K562 (cell line): ENCODE data around the gene CDC37. TPM values are rescaled to one million over a fixed set of nuclear protein-coding genes. Genes with fewer than 3 reads are reported as not detected.

Experiments used
- ARID2 ChIP-seq: fragments of 450-650 bp; IDR thresholded peaks from 2 replicates; pipeline ENCODE4 v1.6.1; 2017; ENCODE audit warnings: antibody characterized with exemption, mild to moderate bottlenecking
- CCNT2 ChIP-seq: IDR thresholded peaks from 2 replicates; pipeline ENCODE4 v1.6.1; 2011; ENCODE audit warnings: borderline replicate concordance, low read depth, mild to moderate bottlenecking, moderate library complexity, mixed read lengths, low read length; ENCODE audit not compliant: insufficient read length; ENCODE audit errors: extremely low read depth
- CXXC5 ChIP-seq: fragments of 250-450 bp; sonication (Bioruptor Pico); IDR thresholded peaks from 2 replicates; pipeline ENCODE4 v1.8.0; 2022; ENCODE audit warnings: inconsistent platforms, mild to moderate bottlenecking, moderate library complexity
- EP400 ChIP-seq: fragments of 450-650 bp; IDR thresholded peaks from 2 replicates; pipeline ENCODE4 v1.6.1; 2017; ENCODE audit warnings: antibody characterized with exemption, mild to moderate bottlenecking, moderate library complexity
- HMBOX1 ChIP-seq: sonication (generic); IDR thresholded peaks from 2 replicates; pipeline ENCODE4 v1.6.1; 2016
- IFI16 ChIP-seq: fragments of 250-450 bp; sonication (Bioruptor Pico); IDR thresholded peaks from 2 replicates; pipeline ENCODE4 v2.1.2; 2022; ENCODE audit warnings: mild to moderate bottlenecking, inconsistent platforms
- LEF1 ChIP-seq: fragments of 450-650 bp; IDR thresholded peaks from 2 replicates; pipeline ENCODE4 v1.6.1; 2016; ENCODE audit warnings: mild to moderate bottlenecking
- MAZ ChIP-seq, 2 experiments: fragments of 450-650 bp in 1 of 2; sonication (generic) in 1 of 2; formaldehyde crosslinking; IDR thresholded peaks in 1 of 2; conservative IDR thresholded peaks in 1 of 2; 2 replicates each; pipeline versions ENCODE4 v1.4.0 to v1.5.0; 2020; ENCODE audit warnings: mild to moderate bottlenecking in 1 of 2, missing genetic modification reagents in 1 of 2
- MBD2 ChIP-seq: sonication (generic); IDR thresholded peaks from 2 replicates; pipeline ENCODE4 v1.6.1; 2016; ENCODE audit warnings: low read depth, borderline replicate concordance
- MTA3 ChIP-seq: fragments of 450-650 bp; formaldehyde crosslinking; IDR thresholded peaks from 2 replicates; pipeline ENCODE4 v1.6.1; 2017; ENCODE audit warnings: mild to moderate bottlenecking, borderline replicate concordance
- MTF1 ChIP-seq: fragments of 250-450 bp; sonication (Bioruptor Pico); IDR thresholded peaks from 2 replicates; pipeline ENCODE4 v1.9.0; 2021; ENCODE audit warnings: moderate library complexity, mild to moderate bottlenecking, inconsistent platforms, borderline replicate concordance
- NFIC ChIP-seq: fragments of 450-650 bp; IDR thresholded peaks from 2 replicates; pipeline ENCODE4 v1.6.1; 2017; ENCODE audit warnings: mild to moderate bottlenecking, inconsistent platforms
- PCBP2 ChIP-seq: fragments of 200-400 bp; formaldehyde crosslinking; IDR thresholded peaks from 2 replicates; pipeline ENCODE4 v1.6.1; 2018; ENCODE audit warnings: low read length, low read depth, mild to moderate bottlenecking, moderate library complexity; ENCODE audit not compliant: poor library complexity, severe bottlenecking
- TRIM25 ChIP-seq: fragments of 450-650 bp; IDR thresholded peaks from 2 replicates; pipeline ENCODE4 v1.7.0; 2016; ENCODE audit warnings: borderline replicate concordance
- ZBTB43 ChIP-seq: sonication (generic); formaldehyde crosslinking; IDR thresholded peaks from 2 replicates; pipeline ENCODE4 v1.8.0; 2023; ENCODE audit warnings: mild to moderate bottlenecking, missing genetic modification reagents
- ZNF217 ChIP-seq: sonication (generic); formaldehyde crosslinking; IDR thresholded peaks from 2 replicates; pipeline ENCODE4 v1.8.0; 2022; ENCODE audit warnings: mild to moderate bottlenecking, missing genetic modification reagents
- ZNF41 ChIP-seq: fragments of 250-450 bp; sonication (Bioruptor Pico); conservative IDR thresholded peaks from 2 replicates; pipeline ENCODE4 v1.4.0; 2020; ENCODE audit warnings: mild to moderate bottlenecking
- ZNF57 ChIP-seq: fragments of 450-650 bp; formaldehyde crosslinking; IDR thresholded peaks from 2 replicates; pipeline ENCODE4 v1.4.0; 2020; ENCODE audit warnings: mild to moderate bottlenecking, moderate library complexity
- ZNF586 ChIP-seq: fragments of 450-650 bp; formaldehyde crosslinking; conservative IDR thresholded peaks from 2 replicates; pipeline ENCODE4 v1.4.0; 2020; ENCODE audit warnings: mild to moderate bottlenecking, moderate library complexity
- ZNF668 ChIP-seq: fragments of 250-450 bp; sonication (Bioruptor Pico); IDR thresholded peaks from 2 replicates; pipeline ENCODE4 v1.8.0; 2022; ENCODE audit warnings: mild to moderate bottlenecking, inconsistent platforms
- polyA plus RNA-seq, 8 experiments: library from polyadenylated mRNA; depleted of rRNA in 4 of 8; stranded (reverse) in 5 of 8; unstranded in 3 of 8; fragments of >200 nt; fragmentation: Nextera tagmentation in 2 of 8; fragmentation: Illumina TruSeq in 1 of 8; extraction: Ambion mirVana in 2 of 8; extraction: Trizol in 1 of 8; gene quantifications; 2 replicates each; pipeline versions ENCODE4 v1.2.1 to v1.2.3, GENCODE V29; 2011 to 2014; ENCODE audit warnings: inconsistent platforms in 1 of 8, missing spikeins in 1 of 8
- total RNA-seq, 7 experiments: library from RNA; depleted of rRNA in 6 of 7; stranded (reverse); fragments of >200 nt in 6 of 7; fragmentation: Illumina TruSeq in 2 of 7; extraction: Trizol in 2 of 7; gene quantifications; 2 replicates each; pipeline versions ENCODE4 v1.2.1 to v1.2.3, GENCODE V29; 2011 to 2021; ENCODE audit warnings: low replicate concordance in 1 of 7
- TF ChIP-seq, protein P1 (sequence below): sonication (generic); formaldehyde crosslinking; IDR thresholded peaks from 2 replicates; pipeline ENCODE4 v1.9.0; 2022; ENCODE audit warnings: mild to moderate bottlenecking, missing genetic modification reagents
- TF ChIP-seq, protein P2 (sequence below): fragments of 450-650 bp; IDR thresholded peaks from one replicate; pipeline ENCODE4 v1.6.1; 2018; ENCODE audit warnings: mild to moderate bottlenecking, moderate library complexity; ENCODE audit not compliant: partially characterized antibody

The CDC37 gene
- total and polyA plus RNA-seq, 9 of the 15 experiments (the other 6 are each of a cell fraction or from before 2014, with no cell fraction given): 6.6 to 538 (median 227) TPM

- TF ChIP-seq, protein P1, sequence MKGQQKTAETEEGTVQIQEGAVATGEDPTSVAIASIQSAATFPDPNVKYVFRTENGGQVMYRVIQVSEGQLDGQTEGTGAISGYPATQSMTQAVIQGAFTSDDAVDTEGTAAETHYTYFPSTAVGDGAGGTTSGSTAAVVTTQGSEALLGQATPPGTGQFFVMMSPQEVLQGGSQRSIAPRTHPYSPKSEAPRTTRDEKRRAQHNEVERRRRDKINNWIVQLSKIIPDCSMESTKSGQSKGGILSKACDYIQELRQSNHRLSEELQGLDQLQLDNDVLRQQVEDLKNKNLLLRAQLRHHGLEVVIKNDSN: no peak
- no peak for TF ChIP-seq ZNF217 (CRISPR knock-in tag)
- TF ChIP-seq NFIC: no peak
- TF ChIP-seq HMBOX1: no peak
- no peak for TF ChIP-seq ZNF668 (CRISPR knock-in tag)
- peak; percentile 16; the same call in 1 of the 2 replicates for TF ChIP-seq ARID2
- TF ChIP-seq IFI16 (CRISPR knock-in tag): no peak
- TF ChIP-seq CXXC5: peak; percentile 67
- TF ChIP-seq EP400: peak; percentile 18; the same call in 1 of the 2 replicates
- no peak for TF ChIP-seq ZNF41 (CRISPR knock-in tag)
- TF ChIP-seq MBD2: peak; percentile 10; the same call in 1 of the 2 replicates
- TF ChIP-seq MAZ (CRISPR knock-in tag; conservative IDR thresholded peaks at IDR 0.05 in 1 of 2, IDR thresholded peaks at IDR 0.05 in 1 of 2): peak; percentile 67 to 91; a peak in 3 of 4 replicates
- no peak for TF ChIP-seq ZNF57 (CRISPR knock-in tag)
- 0 out of 2 replicates have a peak, but pooled peaks have one; percentile 41 for TF ChIP-seq ZBTB43 (CRISPR knock-in tag)
- no peak for TF ChIP-seq TRIM25
- TF ChIP-seq LEF1: no peak
- no peak for TF ChIP-seq ZNF586 (CRISPR knock-in tag)
- TF ChIP-seq MTA3: peak; percentile 61; the same call in 1 of the 2 replicates
- TF ChIP-seq, protein P2, sequence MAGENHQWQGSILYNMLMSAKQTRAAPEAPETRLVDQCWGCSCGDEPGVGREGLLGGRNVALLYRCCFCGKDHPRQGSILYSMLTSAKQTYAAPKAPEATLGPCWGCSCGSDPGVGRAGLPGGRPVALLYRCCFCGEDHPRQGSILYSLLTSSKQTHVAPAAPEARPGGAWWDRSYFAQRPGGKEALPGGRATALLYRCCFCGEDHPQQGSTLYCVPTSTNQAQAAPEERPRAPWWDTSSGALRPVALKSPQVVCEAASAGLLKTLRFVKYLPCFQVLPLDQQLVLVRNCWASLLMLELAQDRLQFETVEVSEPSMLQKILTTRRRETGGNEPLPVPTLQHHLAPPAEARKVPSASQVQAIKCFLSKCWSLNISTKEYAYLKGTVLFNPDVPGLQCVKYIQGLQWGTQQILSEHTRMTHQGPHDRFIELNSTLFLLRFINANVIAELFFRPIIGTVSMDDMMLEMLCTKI: no peak
- TF ChIP-seq PCBP2: no peak
- TF ChIP-seq CCNT2: peak; percentile 60
- TF ChIP-seq MTF1 (CRISPR knock-in tag): no peak
Measured at GRCh38 chr19:10420444-10421239, 17.3 kb upstream of the CDC37 start, which contains the start of gene PDE4A (continued).
